Esophagus squamous epithelium (tissue), 4 donors: ENCODE data around the gene C2orf80.

ENCODE experiments used
- CTCF ChIP-seq, 6 experiments: fragments of 450-650 bp in 4 of 6; fragments of 200-600 bp in 2 of 6; sonication (generic) in 2 of 6; IDR thresholded peaks; one replicate each; pipeline ENCODE4 v1.5.1; 2016 to 2019; ENCODE audit warnings: antibody characterized with exemption in 6 of 6, mild to moderate bottlenecking in 4 of 6, moderate library complexity in 4 of 6
- POLR2A ChIP-seq, 4 donors: fragments of 450-650 bp; IDR thresholded peaks; one replicate each; pipeline ENCODE4 v1.6.1; 2017; ENCODE audit warnings: antibody characterized with exemption in 4 of 4, mild to moderate bottlenecking in 4 of 4, moderate library complexity in 3 of 4

GRCh38 chr2:208142925-208143799 is 46.7 kb downstream of the C2orf80 start:
- TF ChIP-seq CTCF (IDR thresholded peaks at IDR 0.05) (no peak), POLR2A (IDR thresholded peaks at IDR 0.05) (no peak)
